Measurements from ENCODE around the gene BABAM2.
"Not testable (repeated sequence)": the region's sequence is repeated elsewhere in the genome, so short reads cannot be mapped to it uniquely, and the experiment has no call there.

Gene BABAM2

DNA sequence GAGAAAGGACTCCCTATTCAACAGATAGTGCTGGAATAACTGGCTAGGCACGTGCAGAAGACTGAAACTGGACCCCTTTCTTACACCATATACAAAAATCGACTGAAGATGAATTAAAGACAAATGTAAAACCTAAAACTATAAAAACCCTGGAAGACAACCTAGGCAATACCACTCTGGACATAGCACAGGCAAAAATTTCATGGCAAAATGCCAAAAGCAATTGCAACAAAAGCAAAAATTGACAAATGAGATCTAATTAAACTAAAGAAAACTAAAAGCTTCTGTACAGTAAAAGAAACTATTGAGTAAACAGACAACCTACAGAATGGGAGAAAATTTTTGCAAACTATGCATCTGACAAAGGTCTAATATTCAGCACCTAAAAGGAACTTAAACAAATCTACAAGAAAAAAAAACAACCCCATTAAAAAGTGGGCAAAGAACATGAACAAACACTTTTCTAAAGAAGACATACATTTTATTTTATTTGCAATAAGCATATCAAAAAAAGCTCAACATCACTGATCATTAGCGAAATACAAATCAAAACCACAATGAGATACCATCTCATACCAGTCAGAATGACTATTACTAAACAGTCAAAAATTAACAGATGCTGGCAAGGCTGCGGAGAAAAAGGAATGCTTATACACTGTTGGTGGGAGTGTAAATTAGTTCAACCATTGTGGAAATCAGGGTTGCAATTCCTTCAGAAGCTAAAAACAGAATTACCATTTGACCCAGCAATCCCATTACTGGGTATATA, 8.5 kb upstream of the BABAM2 start:
- not testable (repeated sequence) for DNase-seq

- not testable (repeated sequence) for DNase-seq
Observed at GRCh38 chr2:27882584-27882922, 8.0 kb upstream of the BABAM2 start.

DNA sequence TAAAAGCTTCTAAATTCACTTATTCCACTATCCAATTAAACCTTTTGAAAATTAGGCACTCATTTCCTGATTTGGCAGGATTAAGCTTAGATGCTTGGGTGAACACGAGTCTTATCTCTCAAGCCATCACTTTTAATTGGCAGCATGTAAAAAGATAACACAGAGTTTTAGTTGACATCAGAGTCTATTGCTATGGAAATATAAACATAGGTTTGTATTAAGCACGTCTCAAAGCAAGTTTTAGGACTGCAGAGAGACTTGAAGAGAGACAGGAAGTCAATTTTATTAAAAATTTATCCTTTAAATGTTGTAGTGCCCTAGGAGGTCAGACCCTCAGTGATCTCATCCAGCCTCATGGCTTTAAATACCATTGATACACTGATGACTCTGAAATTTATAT, 5.9 kb upstream of the BABAM2 start:
- DNase-seq = no peak

DNA sequence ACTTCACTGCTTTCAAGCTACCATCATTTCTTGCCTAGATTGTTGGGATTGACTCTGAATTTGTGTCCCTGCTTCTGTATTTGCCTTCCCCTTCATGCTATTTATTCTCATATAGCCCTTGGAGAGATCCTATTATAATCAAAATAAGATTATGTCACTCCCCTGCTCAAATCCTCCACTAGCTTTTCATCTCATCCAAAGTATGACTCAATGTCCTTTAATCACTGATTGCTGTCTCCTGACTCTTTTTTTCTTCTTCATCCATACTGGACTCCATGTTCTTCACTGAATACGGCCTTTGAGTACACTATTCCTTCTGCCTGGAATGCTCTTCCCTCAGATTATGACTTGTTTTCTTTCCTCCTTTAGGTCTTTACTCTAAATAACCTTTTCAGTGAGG, 5.3 kb upstream of the BABAM2 start:
- no peak for DNase-seq

DNA sequence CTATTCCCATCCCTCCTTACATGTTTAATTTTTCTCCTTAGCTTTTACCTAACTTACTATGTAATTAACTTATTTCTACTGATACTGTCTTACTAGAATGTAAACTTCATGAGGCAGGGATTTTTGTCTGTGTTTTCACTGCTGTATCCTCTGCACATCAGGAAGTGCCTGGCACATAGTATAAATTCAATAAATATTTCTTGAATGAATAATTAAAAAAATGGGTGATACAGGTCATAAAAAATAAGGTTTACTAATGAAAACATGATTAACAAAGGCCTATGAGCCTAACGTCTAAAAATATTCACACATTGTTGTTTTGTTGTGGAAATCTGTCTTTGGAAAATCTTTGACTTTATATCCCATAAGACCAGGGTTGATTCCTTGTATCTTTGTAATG, 4.9 kb upstream of the BABAM2 start:
- no peak for DNase-seq

DNA sequence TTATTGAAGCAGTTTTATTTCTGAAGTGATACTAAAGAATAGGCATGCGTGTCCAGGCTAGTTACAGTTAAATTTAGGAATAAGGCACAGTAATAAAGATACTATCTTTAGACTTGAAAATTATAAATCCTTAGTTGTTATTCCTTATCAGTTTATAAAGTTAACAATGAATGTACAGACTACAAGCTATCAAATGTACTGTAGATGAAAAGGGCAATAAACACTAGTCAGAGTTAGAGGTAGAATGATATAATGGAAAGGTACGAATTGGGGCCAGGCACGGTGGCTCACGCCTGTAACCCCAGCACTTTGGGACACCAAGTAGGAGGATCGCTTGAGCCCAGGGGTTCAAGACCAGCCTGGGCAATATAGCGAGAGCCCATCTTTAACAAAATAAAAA, 4.2 kb upstream of the BABAM2 start:
- no peak for DNase-seq

- DNase-seq = no peak
Observed at GRCh38 chr2:27887111-27887510, 3.4 kb upstream of the BABAM2 start.

- DNase-seq = no peak
Observed at GRCh38 chr2:27887830-27888229, 2.7 kb upstream of the BABAM2 start.

DNA sequence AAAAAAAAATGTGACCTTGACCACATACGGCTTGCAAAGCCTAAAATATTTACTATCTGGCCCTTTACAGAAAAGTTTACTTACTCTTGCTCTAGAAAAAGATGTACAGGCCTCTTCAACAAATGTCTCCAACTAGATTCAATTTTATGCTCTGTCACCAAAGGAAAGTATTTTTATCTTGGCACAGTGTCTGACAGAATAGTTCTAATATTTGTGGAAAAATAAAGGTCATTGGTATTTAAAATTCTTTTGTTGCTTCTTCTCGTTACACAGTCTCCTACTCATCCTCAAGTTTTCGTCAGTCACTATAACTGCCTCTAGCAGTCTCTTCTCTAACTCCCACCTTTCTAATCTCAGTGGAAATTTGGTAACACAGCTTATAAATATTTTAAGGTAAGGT, 1.7 kb upstream of the BABAM2 start:
- no peak for DNase-seq

GRCh38 chr2:27889774-27890145, 769 bp upstream of the BABAM2 start:
- no peak for DNase-seq

DNA sequence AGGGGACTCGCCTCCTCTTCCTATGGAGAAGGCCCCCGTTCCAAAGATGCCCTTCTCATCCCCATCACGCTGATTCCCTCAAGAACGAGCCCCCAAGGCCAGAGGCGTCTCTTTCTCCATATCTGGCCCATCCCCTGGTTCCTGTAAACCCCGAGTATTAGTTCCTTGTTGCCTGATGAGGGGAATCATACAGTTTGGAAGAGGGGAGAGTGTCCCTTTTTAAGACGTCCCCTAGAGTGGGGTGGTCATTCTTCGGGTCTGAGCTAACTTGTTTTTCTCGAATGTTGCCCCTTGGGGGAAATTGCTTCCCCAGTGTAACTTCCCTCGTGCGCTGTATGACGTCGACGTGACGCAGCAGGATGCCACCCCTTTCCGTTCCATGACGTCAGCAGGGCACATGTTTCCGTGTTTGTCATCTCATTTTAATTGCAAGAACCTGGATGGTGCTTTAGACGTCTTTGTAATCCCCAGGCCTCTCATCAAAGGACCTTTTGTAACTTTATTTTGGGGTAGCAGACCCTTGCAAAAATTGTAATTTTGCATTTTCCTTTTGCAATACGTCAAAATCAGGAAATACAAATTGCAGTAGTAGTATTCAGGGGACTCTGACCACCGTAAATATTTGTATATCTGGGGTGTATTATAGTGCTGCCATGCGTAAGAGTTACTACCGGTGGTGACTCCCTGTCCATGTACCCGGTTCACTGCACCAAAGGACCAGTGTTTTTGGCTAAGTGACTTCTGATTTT, 569 bp downstream of the BABAM2 start:
- DNase-seq = peak; percentile 13

GRCh38 chr2:27891673-27892105, 1.2 kb downstream of the BABAM2 start:
- no peak for DNase-seq

DNA sequence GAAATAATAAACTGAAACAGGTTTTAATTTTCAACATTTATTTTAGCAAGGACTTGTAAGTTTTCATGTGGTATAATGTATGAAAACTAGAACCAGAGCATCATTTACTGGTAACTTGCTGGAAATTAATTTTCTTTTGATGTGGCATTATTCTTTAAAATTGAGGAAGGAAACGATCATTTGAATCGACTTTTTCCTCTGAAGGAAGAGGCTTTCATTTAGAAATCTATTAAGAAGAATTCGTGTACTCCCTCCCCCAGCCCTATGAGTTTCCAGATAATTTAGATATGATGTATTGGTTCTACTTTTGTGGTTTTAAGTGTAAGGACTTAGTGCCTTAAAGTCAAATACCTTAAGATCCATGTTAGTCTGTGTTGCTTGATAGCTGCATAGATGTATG, 2.5 kb downstream of the BABAM2 start:
- no peak for DNase-seq

GRCh38 chr2:27897717-27898116, 7.2 kb downstream of the BABAM2 start:
- DNase-seq = no peak

GRCh38 chr2:27901234-27901633, 10.7 kb downstream of the BABAM2 start:
- no peak for DNase-seq

GRCh38 chr2:27902098-27902497, 11.6 kb downstream of the BABAM2 start:
- no peak for DNase-seq

DNA sequence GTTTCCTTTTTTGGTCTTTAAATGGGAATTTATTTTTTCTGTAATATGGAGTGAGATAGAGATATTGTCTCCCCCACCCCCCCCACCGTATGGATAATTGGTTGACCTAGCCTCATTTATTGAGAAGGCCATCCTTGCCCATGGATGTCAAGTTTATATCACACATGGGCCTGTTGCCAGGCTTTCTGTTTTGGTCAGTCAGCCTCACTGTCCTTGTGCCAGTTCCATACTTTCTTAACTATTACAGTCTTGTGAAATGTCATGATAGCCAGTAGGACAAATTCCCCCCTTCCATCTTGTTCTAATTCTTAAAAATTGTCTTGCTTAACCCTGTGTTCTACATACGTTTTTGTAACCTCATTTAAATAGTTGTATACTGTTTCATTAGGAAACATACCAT, 12.5 kb downstream of the BABAM2 start:
- DNase-seq = no peak

DNA sequence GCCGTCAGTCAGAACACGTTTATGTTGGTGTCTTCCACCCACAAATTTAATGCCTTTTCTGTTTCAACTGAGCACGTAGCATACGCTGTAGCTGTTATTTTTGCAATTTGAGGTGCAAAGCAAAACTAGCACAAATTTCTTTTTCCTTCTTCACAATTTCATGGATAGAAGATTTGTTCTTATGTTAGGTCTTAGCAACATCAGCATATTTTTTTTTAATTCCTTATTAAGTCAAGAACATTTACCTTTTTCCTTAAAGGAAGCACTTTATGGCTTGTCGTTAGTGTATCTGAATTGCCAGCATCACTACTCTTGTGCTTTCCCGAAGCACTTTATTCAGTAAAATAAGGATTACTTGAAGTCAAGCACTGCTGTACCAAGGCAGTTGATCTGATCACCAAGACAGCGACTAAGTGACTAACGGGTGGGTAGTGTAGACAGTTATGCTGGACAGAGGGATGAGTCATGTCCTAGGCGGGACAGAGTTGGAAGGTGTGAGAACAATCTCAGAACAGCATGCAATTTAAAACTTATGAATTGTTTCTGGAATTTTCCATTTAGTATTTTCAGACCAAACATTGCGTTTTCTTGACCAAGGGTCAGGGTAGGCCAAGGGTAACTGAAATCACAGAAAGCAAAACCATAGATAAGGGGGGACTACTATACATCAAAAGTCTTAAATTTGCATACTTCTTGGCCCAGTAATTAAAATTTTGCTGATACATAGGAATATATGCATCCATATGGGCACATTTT, 13.3 kb downstream of the BABAM2 start:
- DNase-seq = no peak

DNA sequence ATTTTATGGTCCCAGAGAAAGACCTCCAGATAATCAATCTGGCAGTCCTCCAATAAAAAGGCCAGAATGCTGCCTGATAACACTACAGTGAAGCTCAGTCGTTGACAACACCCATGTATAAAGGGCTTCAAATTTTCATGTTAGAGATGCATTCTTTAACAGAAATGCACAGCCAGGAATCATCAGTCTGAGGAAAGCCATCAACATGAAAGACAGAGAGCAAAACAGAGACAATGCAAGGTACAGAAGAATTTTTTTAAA, 13.8 kb downstream of the BABAM2 start:
- DNase-seq = no peak

DNA sequence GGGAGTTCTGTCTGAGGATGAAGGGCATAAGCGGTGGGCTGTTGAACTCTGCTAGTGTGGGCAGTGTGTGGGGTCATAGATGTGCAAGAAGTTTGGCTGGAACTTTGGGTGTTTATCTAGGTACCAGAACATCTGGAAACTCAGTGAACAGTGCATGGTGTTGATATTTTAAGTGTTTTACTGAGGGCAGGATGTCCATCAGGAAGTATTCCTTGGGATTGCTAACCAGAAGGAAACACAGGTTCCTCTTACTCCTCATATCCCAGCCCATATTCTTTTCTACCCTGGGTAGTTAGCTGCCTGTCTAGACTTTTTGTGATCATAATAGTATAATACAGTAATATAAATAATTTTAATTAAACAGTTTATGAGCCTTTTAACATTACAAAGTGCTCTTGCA, 15.5 kb downstream of the BABAM2 start:
- DNase-seq = no peak

DNA sequence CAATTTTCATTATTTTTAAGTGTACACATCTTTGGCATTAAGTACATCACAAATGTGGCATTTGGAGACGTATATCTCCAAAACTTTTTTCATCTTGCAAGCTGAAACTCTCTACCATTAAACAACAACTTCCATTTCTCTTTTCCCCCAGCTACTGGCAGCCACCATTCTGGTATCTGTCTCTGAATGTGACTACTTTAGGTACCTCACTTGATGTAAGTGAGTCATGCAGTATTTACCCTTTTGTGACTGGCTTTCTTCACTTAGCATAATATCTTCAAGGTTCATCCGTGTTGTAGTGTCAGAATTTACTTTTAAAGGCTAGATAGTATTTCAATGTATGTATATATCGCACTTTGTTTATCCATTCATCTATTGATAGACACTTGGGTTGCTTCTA, 17.0 kb downstream of the BABAM2 start:
- no peak for DNase-seq

GRCh38 chr2:27909901-27910300, 19.4 kb downstream of the BABAM2 start:
- no peak for DNase-seq

GRCh38 chr2:27911458-27912210, 21.1 kb downstream of the BABAM2 start:
- no peak for DNase-seq

- no peak for DNase-seq
Observed at GRCh38 chr2:27912512-27912911, 22.0 kb downstream of the BABAM2 start.

Measured in T1000 (cell line).